OCI-LY7 (cell line): ENCODE measurements around the gene C1orf21.

Experiments
- EZH2phosphoT487 ChIP-seq: fragments of 200-600 bp; sonication (generic); IDR thresholded peaks from 2 replicates; pipeline ENCODE4 v1.6.1; 2018; ENCODE audit warnings: low read depth, borderline replicate concordance, mild to moderate bottlenecking, mixed run types, antibody characterized with exemption, low read length, moderate library complexity, mixed read lengths
- TF ChIP-seq, protein P1 (sequence below): fragments of 200-600 bp; sonication (generic); conservative IDR thresholded peaks from 2 replicates; pipeline ENCODE4 v1.5.1; 2014; ENCODE audit warnings: mild to moderate bottlenecking, antibody characterized with exemption, low read length, moderate library complexity, mixed read lengths

DNA sequence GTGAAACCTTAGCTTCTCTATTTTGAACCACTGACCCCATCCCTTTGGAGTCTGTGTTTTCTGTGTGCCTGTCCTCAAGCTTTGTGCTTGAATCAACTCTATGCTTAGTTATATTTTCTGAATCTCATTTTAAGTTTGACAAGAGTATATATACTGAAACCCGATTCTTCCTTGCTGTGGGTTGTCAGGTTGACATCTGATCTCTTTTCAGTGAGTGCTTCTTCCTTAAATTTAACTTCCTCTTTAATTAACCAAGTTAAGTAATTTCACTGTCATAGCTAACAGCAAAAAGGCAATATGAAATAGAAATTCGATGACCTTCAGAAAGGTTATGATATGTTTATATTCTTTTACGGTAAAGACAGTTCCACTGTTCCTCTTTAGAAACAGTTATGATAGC is 69.4 kb downstream of the C1orf21 start:
- TF ChIP-seq, protein P1, sequence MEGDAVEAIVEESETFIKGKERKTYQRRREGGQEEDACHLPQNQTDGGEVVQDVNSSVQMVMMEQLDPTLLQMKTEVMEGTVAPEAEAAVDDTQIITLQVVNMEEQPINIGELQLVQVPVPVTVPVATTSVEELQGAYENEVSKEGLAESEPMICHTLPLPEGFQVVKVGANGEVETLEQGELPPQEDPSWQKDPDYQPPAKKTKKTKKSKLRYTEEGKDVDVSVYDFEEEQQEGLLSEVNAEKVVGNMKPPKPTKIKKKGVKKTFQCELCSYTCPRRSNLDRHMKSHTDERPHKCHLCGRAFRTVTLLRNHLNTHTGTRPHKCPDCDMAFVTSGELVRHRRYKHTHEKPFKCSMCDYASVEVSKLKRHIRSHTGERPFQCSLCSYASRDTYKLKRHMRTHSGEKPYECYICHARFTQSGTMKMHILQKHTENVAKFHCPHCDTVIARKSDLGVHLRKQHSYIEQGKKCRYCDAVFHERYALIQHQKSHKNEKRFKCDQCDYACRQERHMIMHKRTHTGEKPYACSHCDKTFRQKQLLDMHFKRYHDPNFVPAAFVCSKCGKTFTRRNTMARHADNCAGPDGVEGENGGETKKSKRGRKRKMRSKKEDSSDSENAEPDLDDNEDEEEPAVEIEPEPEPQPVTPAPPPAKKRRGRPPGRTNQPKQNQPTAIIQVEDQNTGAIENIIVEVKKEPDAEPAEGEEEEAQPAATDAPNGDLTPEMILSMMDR, result no peak
- no peak for TF ChIP-seq EZH2phosphoT487
